Adrenal gland (tissue), 5 donors: ENCODE results near the gene SYCP2L.

Experiments
- POLR2A ChIP-seq, 2 donors: fragments of 450-650 bp; IDR thresholded peaks; one replicate each; pipeline ENCODE4 v1.6.1; 2017; ENCODE audit warnings: antibody characterized with exemption in 2 of 2, mild to moderate bottlenecking in 2 of 2, moderate library complexity in 1 of 2
- TF ChIP-seq, protein P1 (sequence below), 6 experiments: fragments of 450-650 bp in 4 of 6; fragments of 200-600 bp in 2 of 6; sonication (generic) in 1 of 6; IDR thresholded peaks; 1 replicate in 5 of 6; 2 replicates in 1 of 6; pipeline versions ENCODE4 v1.5.1 to v1.8.0; 2016 to 2021; ENCODE audit warnings: antibody characterized with exemption in 6 of 6, mild to moderate bottlenecking in 2 of 6, moderate library complexity in 1 of 6
- donor health status: DM: no; HTN: no; CAD: no.

DNA sequence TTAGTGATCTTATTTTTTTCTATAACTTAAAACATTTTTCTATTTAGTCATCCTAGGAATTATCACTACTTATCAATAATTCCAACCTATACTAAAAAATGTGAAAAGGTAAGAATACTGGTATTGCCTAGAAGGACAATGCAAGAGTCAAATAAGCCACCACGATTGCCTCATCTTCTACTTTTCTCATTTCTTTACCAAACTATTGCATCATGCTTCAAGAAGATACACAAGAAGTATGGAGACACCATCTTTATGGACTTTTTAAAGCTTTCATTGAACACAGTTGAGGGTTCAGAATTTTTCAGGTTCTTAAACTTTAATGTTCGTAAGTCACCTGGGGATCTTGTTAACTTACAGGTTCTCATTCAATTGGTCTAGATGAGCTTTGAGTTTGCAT lies 131.4 kb downstream of the SYCP2L start:
- TF ChIP-seq POLR2A (IDR thresholded peaks at IDR 0.05): no peak
- TF ChIP-seq, protein P1, sequence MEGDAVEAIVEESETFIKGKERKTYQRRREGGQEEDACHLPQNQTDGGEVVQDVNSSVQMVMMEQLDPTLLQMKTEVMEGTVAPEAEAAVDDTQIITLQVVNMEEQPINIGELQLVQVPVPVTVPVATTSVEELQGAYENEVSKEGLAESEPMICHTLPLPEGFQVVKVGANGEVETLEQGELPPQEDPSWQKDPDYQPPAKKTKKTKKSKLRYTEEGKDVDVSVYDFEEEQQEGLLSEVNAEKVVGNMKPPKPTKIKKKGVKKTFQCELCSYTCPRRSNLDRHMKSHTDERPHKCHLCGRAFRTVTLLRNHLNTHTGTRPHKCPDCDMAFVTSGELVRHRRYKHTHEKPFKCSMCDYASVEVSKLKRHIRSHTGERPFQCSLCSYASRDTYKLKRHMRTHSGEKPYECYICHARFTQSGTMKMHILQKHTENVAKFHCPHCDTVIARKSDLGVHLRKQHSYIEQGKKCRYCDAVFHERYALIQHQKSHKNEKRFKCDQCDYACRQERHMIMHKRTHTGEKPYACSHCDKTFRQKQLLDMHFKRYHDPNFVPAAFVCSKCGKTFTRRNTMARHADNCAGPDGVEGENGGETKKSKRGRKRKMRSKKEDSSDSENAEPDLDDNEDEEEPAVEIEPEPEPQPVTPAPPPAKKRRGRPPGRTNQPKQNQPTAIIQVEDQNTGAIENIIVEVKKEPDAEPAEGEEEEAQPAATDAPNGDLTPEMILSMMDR (IDR thresholded peaks at IDR 0.05): no peak
